ENCODE data around the gene CPED1.

DNA sequence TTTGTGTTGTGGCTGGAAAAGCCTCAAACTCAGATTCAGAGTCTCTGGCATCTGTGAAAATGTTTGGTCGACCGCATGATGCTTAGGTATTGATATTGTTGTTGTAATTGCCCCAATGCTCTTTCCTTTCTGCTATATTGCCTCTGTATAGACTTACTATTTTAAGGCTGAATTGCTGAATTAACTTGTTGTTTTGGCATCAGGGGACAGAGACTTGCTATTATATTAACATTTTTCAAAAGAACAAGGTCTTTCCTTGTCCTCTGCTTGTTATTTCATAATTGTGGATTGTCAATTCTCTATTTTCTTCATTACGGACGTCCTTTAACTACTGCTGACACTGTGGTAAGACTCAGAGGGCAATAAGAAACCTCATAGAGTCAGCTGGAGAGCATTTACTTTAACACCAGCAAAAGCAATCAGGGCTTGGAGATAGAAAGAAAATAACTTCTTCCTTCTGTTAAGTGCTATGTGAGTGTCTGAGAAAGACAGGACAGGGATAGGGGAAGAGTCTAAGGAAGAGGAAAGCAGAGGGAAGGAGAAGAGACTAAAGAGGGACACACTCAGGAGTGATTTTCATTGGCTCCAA, 17.6 kb downstream of the CPED1 start:
- TF ChIP-seq FOXJ3 (CRISPR knock-in tag; IDR thresholded peaks at IDR 0.05; ENCODE audit: borderline replicate concordance) = no peak
- TF ChIP-seq, protein P1, sequence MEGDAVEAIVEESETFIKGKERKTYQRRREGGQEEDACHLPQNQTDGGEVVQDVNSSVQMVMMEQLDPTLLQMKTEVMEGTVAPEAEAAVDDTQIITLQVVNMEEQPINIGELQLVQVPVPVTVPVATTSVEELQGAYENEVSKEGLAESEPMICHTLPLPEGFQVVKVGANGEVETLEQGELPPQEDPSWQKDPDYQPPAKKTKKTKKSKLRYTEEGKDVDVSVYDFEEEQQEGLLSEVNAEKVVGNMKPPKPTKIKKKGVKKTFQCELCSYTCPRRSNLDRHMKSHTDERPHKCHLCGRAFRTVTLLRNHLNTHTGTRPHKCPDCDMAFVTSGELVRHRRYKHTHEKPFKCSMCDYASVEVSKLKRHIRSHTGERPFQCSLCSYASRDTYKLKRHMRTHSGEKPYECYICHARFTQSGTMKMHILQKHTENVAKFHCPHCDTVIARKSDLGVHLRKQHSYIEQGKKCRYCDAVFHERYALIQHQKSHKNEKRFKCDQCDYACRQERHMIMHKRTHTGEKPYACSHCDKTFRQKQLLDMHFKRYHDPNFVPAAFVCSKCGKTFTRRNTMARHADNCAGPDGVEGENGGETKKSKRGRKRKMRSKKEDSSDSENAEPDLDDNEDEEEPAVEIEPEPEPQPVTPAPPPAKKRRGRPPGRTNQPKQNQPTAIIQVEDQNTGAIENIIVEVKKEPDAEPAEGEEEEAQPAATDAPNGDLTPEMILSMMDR (IDR thresholded peaks at IDR 0.05) = no peak

All from WTC11 (cell line).